ENCODE results near the gene SLC2A3.

The SLC2A3 gene

DNA sequence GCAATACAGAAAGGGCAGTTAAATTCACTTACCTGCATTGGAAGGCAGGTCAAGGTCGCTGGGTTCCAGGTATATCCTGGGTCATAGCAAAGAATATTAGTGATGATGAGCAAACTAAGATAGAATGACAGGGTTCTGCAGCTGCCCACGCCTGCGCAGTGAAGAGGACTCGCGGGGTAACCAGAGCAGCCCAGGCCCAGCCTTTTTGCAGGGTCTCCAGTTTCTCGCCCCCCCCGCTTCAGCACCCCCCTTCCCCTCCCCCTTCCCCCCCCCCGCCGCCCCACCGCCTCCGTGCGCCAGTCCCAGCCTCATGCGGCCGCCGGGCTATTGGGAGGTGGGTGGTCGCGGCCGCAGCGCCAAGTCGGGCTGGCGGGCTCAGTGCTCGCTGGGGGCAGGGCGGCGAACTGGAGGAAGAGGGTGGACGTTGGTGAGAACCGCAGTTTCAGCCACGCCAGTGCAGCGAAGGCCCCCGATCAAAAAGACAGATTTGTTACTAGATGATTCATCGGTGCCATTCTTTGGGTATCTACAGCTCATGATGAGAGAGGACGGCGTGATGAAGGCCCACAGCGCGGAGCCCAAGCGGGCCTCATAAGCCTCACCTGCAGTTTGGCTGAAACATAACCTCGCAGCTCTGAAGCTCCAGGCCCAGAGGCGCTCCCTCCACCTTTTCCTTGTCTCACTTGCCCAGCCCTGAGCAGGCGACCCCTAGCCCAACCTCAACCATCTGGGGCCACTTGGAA, 20.2 kb downstream of the SLC2A3 start:
- TF ChIP-seq FOXP2 (optimal IDR thresholded peaks at IDR 0.05; ENCODE audit: borderline replicate concordance, extremely low read depth, extremely low read length, insufficient read depth) = no peak
- TF ChIP-seq TAF1 (IDR thresholded peaks at IDR 0.05; ENCODE audit: borderline replicate concordance, insufficient read depth, low read length) = no peak
- TF ChIP-seq, protein P1, sequence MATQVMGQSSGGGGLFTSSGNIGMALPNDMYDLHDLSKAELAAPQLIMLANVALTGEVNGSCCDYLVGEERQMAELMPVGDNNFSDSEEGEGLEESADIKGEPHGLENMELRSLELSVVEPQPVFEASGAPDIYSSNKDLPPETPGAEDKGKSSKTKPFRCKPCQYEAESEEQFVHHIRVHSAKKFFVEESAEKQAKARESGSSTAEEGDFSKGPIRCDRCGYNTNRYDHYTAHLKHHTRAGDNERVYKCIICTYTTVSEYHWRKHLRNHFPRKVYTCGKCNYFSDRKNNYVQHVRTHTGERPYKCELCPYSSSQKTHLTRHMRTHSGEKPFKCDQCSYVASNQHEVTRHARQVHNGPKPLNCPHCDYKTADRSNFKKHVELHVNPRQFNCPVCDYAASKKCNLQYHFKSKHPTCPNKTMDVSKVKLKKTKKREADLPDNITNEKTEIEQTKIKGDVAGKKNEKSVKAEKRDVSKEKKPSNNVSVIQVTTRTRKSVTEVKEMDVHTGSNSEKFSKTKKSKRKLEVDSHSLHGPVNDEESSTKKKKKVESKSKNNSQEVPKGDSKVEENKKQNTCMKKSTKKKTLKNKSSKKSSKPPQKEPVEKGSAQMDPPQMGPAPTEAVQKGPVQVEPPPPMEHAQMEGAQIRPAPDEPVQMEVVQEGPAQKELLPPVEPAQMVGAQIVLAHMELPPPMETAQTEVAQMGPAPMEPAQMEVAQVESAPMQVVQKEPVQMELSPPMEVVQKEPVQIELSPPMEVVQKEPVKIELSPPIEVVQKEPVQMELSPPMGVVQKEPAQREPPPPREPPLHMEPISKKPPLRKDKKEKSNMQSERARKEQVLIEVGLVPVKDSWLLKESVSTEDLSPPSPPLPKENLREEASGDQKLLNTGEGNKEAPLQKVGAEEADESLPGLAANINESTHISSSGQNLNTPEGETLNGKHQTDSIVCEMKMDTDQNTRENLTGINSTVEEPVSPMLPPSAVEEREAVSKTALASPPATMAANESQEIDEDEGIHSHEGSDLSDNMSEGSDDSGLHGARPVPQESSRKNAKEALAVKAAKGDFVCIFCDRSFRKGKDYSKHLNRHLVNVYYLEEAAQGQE (IDR thresholded peaks at IDR 0.05; ENCODE audit: insufficient read depth in 1 of 2, low read depth in 2 of 2, low read length in 2 of 2) = no peak
- no peak for TF ChIP-seq SIN3A (IDR thresholded peaks at IDR 0.05; ENCODE audit: borderline replicate concordance, insufficient read depth, low read length)
- no peak for TF ChIP-seq POLR2AphosphoS5 (IDR thresholded peaks at IDR 0.05; ENCODE audit: low read depth, low read length)

DNA sequence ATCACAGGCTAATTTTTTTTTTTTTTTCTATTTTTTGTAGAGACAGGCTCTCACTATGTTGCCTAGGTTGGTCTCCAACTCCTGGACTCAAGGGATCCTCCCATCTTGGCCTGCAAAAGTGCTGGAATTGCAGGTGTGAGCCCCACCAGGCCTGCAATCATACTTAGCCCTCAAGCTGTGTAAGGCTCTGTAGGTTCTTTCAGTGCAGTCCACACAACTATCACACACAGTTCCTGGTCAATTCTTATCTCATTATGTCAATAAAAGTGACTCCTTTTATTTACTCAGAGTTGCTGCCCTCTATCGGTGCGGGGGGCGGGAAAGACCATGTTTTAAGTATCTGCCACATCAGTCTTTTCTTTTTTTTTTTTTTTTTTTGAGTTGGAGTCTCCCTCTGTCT, 29.0 kb downstream of the SLC2A3 start:
- no peak for TF ChIP-seq SIN3A (IDR thresholded peaks at IDR 0.05; ENCODE audit: borderline replicate concordance, insufficient read depth, low read length)
- TF ChIP-seq, protein P1 (IDR thresholded peaks at IDR 0.05; ENCODE audit: insufficient read depth in 1 of 2, low read depth in 2 of 2, low read length in 2 of 2) = no peak
- TF ChIP-seq TAF1 (IDR thresholded peaks at IDR 0.05; ENCODE audit: borderline replicate concordance, insufficient read depth, low read length) = no peak

DNA sequence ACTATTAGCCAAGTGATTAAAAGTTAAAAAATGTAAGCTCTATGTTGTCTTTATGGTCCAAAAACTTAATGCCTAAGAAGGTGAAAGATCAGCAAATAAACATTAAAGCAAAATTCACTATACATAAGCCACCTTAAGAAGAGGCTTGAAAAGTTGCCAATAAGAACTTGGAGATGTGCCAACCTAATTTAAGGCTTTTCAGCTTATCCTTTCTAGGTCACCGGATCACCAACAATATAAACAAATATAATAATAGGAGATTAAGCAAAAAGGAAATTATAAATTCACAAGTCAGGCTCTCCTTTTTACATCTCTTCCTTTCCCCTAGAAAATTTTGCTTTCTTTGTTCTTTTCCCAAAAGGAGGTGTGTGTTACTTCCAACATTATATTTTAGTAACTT, 30.9 kb downstream of the SLC2A3 start:
- TF ChIP-seq POLR2AphosphoS5 (IDR thresholded peaks at IDR 0.05; ENCODE audit: low read depth, low read length) (no peak), FOXP2 (optimal IDR thresholded peaks at IDR 0.05; ENCODE audit: borderline replicate concordance, extremely low read depth, extremely low read length, insufficient read depth) (no peak), TAF1 (IDR thresholded peaks at IDR 0.05; ENCODE audit: borderline replicate concordance, insufficient read depth, low read length) (no peak), SIN3A (IDR thresholded peaks at IDR 0.05; ENCODE audit: borderline replicate concordance, insufficient read depth, low read length) (no peak)
- TF ChIP-seq, protein P1 (IDR thresholded peaks at IDR 0.05; ENCODE audit: insufficient read depth in 1 of 2, low read depth in 2 of 2, low read length in 2 of 2) = no peak

DNA sequence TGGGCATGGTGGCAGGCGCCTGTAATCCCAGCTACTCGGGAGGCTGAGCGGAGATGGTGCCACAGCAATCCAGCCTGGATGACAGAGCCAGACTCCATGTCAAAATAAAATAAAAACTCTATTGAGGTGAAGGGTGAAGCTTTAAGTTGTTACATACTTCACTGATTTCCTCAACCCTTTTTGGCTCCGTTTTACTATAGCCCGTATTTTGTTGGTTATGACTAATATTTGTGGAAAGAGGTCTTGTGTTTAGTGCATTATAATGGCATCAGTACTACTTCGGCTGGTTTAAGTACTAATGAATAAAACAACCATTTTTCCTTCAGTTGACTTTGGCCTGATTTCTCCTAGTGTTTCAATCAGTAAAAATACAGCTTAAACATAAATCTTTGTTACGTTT, 36.2 kb downstream of the SLC2A3 start:
- TF ChIP-seq TAF1 (IDR thresholded peaks at IDR 0.05; ENCODE audit: borderline replicate concordance, insufficient read depth, low read length) (no peak), FOXP2 (optimal IDR thresholded peaks at IDR 0.05; ENCODE audit: borderline replicate concordance, extremely low read depth, extremely low read length, insufficient read depth) (no peak), SIN3A (IDR thresholded peaks at IDR 0.05; ENCODE audit: borderline replicate concordance, insufficient read depth, low read length) (no peak), POLR2AphosphoS5 (IDR thresholded peaks at IDR 0.05; ENCODE audit: low read depth, low read length) (no peak)
- TF ChIP-seq, protein P1 (IDR thresholded peaks at IDR 0.05; ENCODE audit: insufficient read depth in 1 of 2, low read depth in 2 of 2, low read length in 2 of 2) = no peak

Measured in PFSK-1 (cell line).